SH-SY5Y (cell line): ENCODE results near the gene ELP6.

Experiments
- GATA2 ChIP-seq: IDR thresholded peaks from 2 replicates; pipeline ENCODE4 v1.6.1; 2011; ENCODE audit warnings: mild to moderate bottlenecking, low read depth, low read length
- GATA3 ChIP-seq: IDR thresholded peaks from 2 replicates; pipeline ENCODE4 v1.6.1; 2011; ENCODE audit warnings: low read depth, mild to moderate bottlenecking, low read length, moderate library complexity

- no peak for TF ChIP-seq GATA2
- TF ChIP-seq GATA3, result no peak
Measured at GRCh38 chr3:47503033-47503432, 10.5 kb downstream of the ELP6 start.
